WERI-Rb-1 (cell line): ENCODE data around the gene DIDO1.

ENCODE experiments used
- DNase-seq: peaks from one replicate; pipeline ENCODE4 v3.0.0-alpha.2; 2020
- H3K27ac ChIP-seq: fragments of 250-450 bp; sonication (Bioruptor Pico); 2 replicates; pipeline ENCODE4 v1.5.1; 2020; ENCODE audit warnings: mild to moderate bottlenecking, moderate library complexity
- H3K27me3 ChIP-seq: fragments of 250-450 bp; sonication (Bioruptor Pico); 2 replicates; pipeline ENCODE4 v1.5.1; 2021; ENCODE audit warnings: mild to moderate bottlenecking, low read depth, moderate library complexity; ENCODE audit not compliant: insufficient read depth, severe bottlenecking
- H3K36me3 ChIP-seq: fragments of 250-450 bp; sonication (Bioruptor Pico); 2 replicates; pipeline ENCODE4 v1.5.1; 2020; ENCODE audit warnings: mild to moderate bottlenecking, moderate library complexity
- H3K4me3 ChIP-seq: 2 replicates; pipeline ENCODE4 v1.5.1; 2011; ENCODE audit warnings: low read depth, mild to moderate bottlenecking, control low read depth, low read length
- H3K9me3 ChIP-seq: fragments of 250-450 bp; sonication (Bioruptor Pico); 2 replicates; pipeline ENCODE4 v1.5.1; 2021; ENCODE audit warnings: mild to moderate bottlenecking, moderate library complexity; ENCODE audit not compliant: severe bottlenecking
- TF ChIP-seq, protein P1 (sequence below): IDR thresholded peaks from 2 replicates; pipeline ENCODE4 v1.5.1; 2011; ENCODE audit warnings: low read depth, mild to moderate bottlenecking, control low read depth, inconsistent platforms, low read length

Gene DIDO1

DNA sequence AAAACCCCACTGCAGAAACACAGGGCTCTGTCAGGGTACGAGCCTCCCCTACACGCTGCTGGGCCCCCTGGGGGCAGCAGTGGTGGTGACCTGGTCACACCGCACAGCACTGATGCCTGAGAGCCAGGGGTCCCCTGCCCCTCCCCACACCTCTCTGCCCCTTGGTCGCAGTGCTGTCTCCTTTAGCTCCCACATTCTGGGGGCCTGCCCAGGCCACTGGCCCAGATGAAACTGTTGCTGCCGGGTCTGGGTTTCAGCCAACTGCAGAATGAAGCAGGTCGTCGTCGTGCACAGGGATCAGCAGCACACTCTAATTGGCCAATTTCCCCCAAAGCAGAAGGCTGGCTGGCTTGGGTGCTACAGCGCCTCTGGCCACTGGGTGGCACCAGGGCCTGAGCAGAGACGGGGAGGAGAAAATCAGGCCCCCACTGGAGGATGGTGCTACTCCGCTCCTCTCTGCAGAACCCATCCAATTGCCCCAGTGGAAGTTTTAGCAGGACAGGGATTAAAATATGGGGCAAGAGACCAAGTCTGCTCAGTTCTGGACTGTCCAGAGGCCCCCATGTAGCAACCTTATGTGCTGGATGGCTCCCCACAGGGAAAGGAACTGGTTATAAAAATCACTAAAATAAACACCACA is 26.1 kb downstream of the DIDO1 start:
- Histone ChIP-seq H3K4me3 (no peak overlapping the region; the same call in 1 of the 2 replicates), H3K9me3 (no peaks in the 10 kb centered on the region), H3K27ac (peak overlapping the region; percentile 77), H3K36me3 (peaks cover 62% of the 10 kb centered on the region), H3K27me3 (no peaks in the 10 kb centered on the region)
- TF ChIP-seq, protein P1, sequence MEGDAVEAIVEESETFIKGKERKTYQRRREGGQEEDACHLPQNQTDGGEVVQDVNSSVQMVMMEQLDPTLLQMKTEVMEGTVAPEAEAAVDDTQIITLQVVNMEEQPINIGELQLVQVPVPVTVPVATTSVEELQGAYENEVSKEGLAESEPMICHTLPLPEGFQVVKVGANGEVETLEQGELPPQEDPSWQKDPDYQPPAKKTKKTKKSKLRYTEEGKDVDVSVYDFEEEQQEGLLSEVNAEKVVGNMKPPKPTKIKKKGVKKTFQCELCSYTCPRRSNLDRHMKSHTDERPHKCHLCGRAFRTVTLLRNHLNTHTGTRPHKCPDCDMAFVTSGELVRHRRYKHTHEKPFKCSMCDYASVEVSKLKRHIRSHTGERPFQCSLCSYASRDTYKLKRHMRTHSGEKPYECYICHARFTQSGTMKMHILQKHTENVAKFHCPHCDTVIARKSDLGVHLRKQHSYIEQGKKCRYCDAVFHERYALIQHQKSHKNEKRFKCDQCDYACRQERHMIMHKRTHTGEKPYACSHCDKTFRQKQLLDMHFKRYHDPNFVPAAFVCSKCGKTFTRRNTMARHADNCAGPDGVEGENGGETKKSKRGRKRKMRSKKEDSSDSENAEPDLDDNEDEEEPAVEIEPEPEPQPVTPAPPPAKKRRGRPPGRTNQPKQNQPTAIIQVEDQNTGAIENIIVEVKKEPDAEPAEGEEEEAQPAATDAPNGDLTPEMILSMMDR: peak; percentile 91
- DNase-seq: peak; percentile 86

DNA sequence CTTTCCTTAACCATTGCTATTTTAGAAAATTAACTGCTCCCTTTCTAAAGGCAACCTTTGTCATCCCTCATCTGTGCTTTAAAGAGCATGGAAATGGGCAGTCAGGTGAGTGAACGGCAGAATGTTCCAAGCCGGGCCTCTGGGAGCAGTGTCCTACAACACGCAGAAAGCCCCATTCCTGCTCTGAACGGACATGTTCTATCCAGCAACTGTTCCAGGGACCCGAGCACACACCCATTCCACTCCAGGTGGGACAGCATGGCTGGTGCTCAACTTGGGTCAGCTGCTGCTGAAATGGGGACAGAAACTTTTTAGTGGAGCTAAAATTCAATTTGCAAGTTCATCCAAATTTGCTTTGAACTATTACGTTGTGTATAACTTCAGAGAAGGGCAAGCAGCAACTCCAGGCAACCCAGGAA is 26.7 kb downstream of the DIDO1 start:
- TF ChIP-seq, protein P1: peak; percentile 47
- Histone ChIP-seq H3K36me3 (peaks cover 61% of the 10 kb centered on the region), H3K27ac (peak overlapping the region; percentile 77), H3K4me3 (no peak overlapping the region; the same call in 1 of the 2 replicates), H3K9me3 (no peaks in the 10 kb centered on the region), H3K27me3 (no peaks in the 10 kb centered on the region)
- peak; percentile 53 for DNase-seq

DNA sequence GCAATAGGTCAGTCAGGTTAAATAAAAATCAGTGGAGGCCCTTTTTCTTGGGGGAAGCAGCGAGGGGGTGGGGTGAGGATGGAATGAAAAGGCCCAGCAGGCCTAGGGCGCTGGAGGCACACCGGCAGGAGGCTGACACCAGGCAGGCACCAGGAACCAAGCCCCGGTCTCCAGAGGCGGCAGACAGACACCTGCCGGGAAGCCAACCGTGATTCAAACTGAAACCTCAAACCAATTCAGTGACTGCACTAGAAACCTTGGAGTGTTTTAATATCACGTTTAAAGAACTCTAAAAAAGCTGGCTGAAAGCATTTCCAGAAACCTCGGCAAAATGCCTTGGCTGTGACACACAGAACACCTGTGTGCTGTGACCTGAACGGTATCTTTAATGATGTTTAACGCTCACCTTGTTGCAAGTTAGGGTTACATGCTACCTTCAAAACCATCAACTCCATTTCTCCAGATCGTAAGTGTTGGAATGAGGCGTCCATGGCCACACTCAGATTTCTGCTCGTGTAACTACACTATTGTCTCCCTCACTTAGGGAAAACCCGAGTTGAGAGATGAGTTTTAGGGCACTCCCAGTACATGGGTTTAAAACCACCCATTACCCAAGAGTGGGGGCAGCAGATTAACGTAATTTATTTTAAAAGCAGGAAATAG is 27.2 kb downstream of the DIDO1 start:
- Histone ChIP-seq H3K27ac (peak overlapping the region; percentile 77), H3K27me3 (no peaks in the 10 kb centered on the region), H3K9me3 (no peaks in the 10 kb centered on the region), H3K4me3 (no peak overlapping the region), H3K36me3 (peaks cover 61% of the 10 kb centered on the region)
- no peak for DNase-seq
- TF ChIP-seq, protein P1: no peak

DNA sequence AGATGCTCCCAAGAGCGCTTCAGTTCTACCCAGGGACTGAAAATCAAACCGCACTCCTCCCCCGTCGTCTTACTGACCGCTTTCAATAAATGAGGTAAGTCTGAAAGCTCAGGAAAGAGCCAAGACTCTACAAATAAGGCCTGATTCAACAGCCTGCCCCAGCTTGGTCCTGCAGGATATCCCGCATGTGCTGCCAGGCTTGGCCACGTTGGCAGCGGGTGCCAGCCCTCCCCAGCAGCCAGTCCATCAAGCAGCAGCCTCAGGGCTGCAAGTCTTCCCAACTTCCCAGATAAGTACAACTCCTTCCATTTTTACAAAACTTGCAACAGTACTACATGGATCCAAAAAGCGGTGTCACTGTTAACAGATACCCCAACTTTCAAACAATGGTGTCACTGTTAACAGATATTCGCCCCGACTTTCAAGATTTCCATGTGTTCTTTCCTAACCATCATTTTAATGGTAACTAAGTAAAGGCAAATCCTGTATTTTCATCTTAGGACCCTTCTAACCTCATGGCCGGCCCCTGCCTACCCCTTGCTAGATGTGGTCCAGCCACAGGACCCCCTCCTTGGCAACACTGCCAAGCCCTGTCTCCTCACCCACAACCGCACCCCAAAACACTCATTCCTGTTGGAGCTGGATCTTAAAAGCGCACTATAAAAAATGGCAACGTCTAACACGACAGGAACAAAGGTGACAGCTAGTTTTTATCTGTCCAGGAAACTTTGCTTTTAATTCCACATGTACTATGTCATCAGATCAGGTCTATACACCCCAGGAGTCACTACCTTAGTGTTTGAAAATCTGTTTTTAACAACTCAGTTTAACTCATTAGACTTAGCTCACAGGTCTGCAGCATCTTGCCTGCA is 28.0 kb downstream of the DIDO1 start:
- no peak for DNase-seq
- no peaks in the 10 kb centered on the region for H3K9me3 ChIP-seq
- TF ChIP-seq, protein P1: no peak
- H3K27ac ChIP-seq: peak overlapping the region; percentile 55
- peaks cover 61% of the 10 kb centered on the region for H3K36me3 ChIP-seq
- H3K4me3 ChIP-seq: no peak overlapping the region
- no peaks in the 10 kb centered on the region for H3K27me3 ChIP-seq

DNA sequence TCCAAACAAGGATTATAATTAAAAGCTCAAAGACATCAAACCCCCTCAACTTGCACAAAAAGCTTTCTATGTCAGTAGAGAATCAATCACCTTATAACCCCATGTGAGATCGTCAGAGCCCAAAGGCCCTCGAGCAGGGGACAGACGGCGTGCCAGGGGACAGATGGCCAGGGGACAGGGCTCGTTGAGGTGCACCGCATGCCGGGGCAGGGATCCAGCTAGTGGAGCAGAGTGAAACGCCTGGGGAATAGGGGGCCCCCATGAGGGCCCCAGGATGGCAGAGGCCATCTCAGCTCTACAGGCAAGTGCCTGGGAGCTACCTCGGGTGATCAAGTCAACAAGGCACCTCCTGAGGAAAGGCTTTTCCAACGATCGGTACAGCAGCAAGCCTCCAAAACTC is 28.6 kb downstream of the DIDO1 start:
- Histone ChIP-seq H3K27me3 (no peaks in the 10 kb centered on the region), H3K27ac (peak overlapping the region; percentile 55), H3K36me3 (peaks cover 61% of the 10 kb centered on the region), H3K9me3 (no peaks in the 10 kb centered on the region), H3K4me3 (no peak overlapping the region)
- DNase-seq: peak; percentile 69
- TF ChIP-seq, protein P1: no peak
